ENCODE measurements around the gene CXXC5.

Gene CXXC5

DNA sequence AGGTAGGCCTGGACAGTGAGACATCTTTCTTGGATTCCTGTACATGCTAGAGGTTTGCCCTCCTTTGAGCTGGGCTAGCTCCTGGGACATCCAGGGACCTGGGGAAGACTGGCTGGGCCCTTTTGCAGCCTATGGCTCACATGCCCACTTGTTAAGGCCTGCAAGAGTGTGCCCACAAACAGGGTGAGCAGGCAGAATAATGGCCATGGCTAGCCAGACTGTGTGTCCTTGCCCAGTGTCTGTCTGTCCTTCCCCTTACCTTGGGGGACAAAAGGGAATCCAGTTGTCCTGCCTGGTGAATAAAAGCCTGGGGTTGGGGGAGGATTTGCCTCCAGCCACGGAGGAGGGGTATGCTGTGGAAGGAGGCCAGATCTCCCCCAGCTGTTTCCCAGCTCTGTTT is 13.0 kb upstream of the CXXC5 start:
- no peak overlapping the region for H3K4me3 ChIP-seq (ENCODE audit: low read depth, low read length)
- TF ChIP-seq, protein P1, sequence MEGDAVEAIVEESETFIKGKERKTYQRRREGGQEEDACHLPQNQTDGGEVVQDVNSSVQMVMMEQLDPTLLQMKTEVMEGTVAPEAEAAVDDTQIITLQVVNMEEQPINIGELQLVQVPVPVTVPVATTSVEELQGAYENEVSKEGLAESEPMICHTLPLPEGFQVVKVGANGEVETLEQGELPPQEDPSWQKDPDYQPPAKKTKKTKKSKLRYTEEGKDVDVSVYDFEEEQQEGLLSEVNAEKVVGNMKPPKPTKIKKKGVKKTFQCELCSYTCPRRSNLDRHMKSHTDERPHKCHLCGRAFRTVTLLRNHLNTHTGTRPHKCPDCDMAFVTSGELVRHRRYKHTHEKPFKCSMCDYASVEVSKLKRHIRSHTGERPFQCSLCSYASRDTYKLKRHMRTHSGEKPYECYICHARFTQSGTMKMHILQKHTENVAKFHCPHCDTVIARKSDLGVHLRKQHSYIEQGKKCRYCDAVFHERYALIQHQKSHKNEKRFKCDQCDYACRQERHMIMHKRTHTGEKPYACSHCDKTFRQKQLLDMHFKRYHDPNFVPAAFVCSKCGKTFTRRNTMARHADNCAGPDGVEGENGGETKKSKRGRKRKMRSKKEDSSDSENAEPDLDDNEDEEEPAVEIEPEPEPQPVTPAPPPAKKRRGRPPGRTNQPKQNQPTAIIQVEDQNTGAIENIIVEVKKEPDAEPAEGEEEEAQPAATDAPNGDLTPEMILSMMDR (IDR thresholded peaks at IDR 0.05; ENCODE audit: borderline replicate concordance, insufficient read depth, low read depth, low read length): no peak

DNA sequence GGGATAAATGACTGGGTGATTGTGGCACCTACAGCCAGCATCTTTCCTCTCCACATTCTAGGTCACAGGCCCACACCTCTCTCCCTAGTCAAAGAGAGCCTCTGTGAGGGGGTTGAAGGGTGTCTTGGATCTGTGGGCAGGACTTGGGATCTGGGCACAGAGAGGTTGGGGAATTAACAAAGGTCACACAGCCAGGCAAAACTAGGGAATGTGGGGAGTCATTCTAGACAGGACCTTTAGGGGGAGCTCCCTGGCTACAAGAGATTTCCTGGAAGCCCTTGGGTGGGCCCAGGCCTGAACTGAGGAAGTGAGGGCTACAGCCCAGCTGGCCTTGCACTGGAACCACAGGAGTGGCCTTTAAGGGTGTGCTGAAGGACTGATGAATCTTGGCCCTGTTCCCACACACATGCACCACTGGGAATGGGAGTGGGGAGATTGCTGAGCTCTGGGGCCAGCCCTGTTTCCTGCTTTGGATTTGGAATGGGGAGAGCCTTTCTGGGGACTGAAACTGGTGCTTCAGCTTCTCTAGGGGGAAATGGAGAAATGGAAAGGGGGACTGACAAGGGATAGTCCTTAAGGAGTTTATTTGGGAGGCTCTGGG is 12.4 kb upstream of the CXXC5 start:
- TF ChIP-seq, protein P1 (IDR thresholded peaks at IDR 0.05; ENCODE audit: borderline replicate concordance, insufficient read depth, low read depth, low read length): peak; percentile 69
- peak overlapping the region; percentile 3 for H3K4me3 ChIP-seq (ENCODE audit: low read depth, low read length)

DNA sequence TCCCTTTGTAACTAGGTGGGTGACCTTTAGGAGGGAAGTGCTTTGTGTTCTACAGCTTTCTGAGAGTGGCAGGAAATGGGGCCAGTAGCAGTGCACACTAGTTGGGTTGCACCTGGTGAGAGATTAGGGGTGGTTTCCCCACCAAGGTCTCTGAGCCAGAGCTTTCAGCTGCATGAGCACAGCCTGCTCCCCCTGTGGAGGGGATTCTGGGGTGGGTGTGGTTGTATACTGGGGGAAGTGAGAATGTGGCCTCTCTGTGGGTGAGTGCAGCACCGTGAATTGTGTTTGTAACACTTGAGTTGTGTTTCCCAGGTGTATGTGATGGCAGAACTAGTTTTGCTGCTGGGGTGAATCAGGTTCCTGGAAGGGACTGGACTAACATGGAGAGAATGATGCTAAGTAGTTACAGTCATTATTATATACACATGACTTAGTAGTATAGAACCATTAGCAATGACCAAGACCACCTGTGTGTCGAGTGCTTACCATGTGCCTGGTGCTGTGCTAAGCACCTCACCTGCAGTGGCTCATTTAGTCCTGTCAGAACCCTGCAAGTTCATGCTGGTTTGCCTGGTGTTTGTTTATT is 11.8 kb upstream of the CXXC5 start:
- H3K4me3 ChIP-seq (ENCODE audit: low read depth, low read length): no peak overlapping the region
- TF ChIP-seq, protein P1 (IDR thresholded peaks at IDR 0.05; ENCODE audit: borderline replicate concordance, insufficient read depth, low read depth, low read length): no peak

DNA sequence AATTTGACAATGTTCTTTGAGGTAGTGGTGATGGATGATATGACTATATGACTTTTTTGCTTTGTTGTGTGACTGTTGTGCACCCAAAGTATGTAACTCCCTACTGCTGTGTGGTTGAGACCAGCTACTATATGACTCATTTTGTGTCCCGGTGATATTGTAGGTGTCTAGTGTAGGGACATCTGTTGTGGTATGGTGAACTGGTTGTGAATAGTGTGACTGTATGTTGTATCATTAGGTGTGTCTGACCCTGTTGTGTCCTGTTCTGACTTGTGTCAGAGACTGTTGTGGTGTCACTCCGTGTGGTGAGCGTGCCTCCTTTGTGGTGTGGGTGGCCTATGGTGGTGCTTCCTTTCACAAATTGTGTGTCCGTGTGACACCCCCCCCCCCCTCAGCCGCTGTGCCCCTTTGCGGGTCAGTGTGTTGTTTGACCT is 11.2 kb upstream of the CXXC5 start:
- peak overlapping the region; percentile 51 for H3K4me3 ChIP-seq (ENCODE audit: low read depth, low read length)
- TF ChIP-seq, protein P1 (IDR thresholded peaks at IDR 0.05; ENCODE audit: borderline replicate concordance, insufficient read depth, low read depth, low read length): no peak

DNA sequence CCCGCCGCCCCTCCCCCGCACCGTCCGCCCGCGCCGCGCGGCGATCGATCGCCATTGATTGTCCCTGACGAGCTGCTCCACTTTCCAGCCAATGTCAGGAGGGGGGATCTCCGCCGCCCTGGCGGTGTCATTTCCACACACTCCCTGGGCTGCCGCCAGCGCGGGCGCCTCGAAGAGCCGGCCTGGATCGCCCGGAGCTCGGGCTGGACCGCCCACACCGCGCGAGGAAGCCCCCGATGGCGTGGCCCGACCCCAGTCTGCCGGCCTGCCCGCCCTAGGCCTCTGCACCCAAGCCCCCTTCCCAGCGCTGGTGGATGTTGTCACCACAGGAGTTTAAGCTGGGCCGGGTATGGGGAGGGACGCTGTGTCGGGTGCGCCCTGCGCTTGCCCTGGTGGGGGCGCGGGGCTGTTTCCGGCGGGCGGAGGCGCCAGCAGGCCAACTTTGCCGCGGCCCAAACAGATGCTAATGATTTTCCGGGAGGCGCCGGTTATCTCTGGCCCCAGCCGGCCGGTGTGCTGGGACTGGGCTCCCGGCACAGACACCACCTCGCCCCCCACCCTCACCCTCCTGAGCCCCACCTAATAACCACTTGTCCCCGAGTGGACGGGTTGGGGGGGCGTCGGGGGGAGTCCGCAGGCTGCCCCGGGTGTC is 10.6 kb upstream of the CXXC5 start:
- TF ChIP-seq, protein P1 (IDR thresholded peaks at IDR 0.05; ENCODE audit: borderline replicate concordance, insufficient read depth, low read depth, low read length): peak; percentile 23; the same call in 1 of the 2 replicates
- H3K4me3 ChIP-seq (ENCODE audit: low read depth, low read length): peak overlapping the region; percentile 51

DNA sequence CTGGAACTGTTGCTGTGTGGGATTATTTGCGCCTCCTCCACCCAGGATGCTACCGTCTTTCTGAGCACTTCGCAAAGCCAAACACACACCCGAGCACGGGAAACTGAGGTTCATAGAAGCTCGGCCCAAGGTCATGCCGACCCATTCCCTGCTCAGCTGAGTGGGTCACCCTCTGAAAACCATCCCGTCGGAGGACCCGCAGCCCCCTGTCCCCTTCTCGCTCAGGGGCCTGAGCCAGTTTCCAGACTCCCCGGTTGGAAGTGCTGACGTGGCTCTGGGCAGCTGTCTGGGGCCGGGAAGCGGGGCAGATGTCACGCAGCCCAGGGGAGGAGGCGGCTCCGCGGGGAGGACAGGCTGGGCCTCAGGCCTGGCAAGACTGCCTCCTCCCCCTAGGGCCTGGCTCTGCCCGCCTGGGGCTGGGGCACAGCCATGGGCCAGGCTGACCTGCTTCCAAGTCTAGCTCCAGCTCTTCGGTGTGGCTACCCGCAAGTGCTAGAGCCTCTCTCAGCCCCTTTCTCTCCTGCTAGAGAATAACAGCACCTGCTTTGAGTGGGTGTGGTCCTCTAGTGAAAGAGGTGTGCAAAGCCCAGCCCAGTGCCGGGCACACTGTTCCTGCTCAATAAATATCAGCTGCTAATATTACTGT is 9.9 kb upstream of the CXXC5 start:
- TF ChIP-seq, protein P1 (IDR thresholded peaks at IDR 0.05; ENCODE audit: borderline replicate concordance, insufficient read depth, low read depth, low read length): no peak
- peak overlapping the region; percentile 51 for H3K4me3 ChIP-seq (ENCODE audit: low read depth, low read length)
